ENCODE measurements around the gene RPL32. TPM values are rescaled to one million over a fixed set of nuclear protein-coding genes. Genes with fewer than 3 reads are reported as not detected.

Gene RPL32
- 1,000 to 10,000 TPM in 1 of 2 donors, 100 to 1,000 TPM in 1; 481 to 1,093 TPM for total RNA-seq

GRCh38 chr3:12841149-12841969 lies at the start of gene RPL32:
Gene RPL32, minus strand, starts transcription at chr3:12841565. Its CDS starts 1,328 bp downstream, at chr3:12840237.

GRCh38 chr3:12796171-12797123 lies 44.9 kb downstream of the RPL32 start, which contains the start of gene CAND2:
Gene CAND2, plus strand, starts transcription at chr3:12796680. Its CDS starts 41 bp downstream, at chr3:12796721.

Small RNA genes within 50 kb of the gene (small RNA-seq; reads per million reads assigned to genes)
- gene AC034198.1 = 0 reads per million in 2 donors

Other genes with a start within 250 kb of the RPL32 start
- 10 to 100 TPM; 61.9 to 96.6 TPM for gene RAF1, start 177.4 kb downstream of the RPL32 start, total RNA-seq
- not detected for gene TMEM40, start 82.3 kb downstream of the RPL32 start, total RNA-seq
- 1 to 10 TPM in 1 of 2 donors, under 1 TPM in 1; 0.67 to 1.7 TPM for gene CAND2, start 44.9 kb downstream of the RPL32 start, total RNA-seq
- gene IQSEC1, start 231.9 kb upstream of the RPL32 start, total RNA-seq = 10 to 100 TPM; 17.3 to 19.6 TPM

Measured in melanocyte of skin (primary cell).